Liver (tissue), 3 donors: ENCODE data around the gene AP3M1.

ENCODE experiments used
- CTCF ChIP-seq: fragments of 150-350 bp; IDR thresholded peaks from 2 replicates; pipeline ENCODE4 v1.5.1; 2017; ENCODE audit warnings: improper control_type of control experiment, low read depth, low read length; ENCODE audit not compliant: missing input control
- MAX ChIP-seq: IDR thresholded peaks from 2 replicates; pipeline ENCODE4 v1.6.1; 2016; ENCODE audit warnings: antibody characterized with exemption
- RAD21 ChIP-seq, 2 donors: IDR thresholded peaks; 2 replicates each; pipeline ENCODE4 v1.6.1; 2016; ENCODE audit warnings: antibody characterized with exemption in 2 of 2, mild to moderate bottlenecking in 2 of 2
- SP1 ChIP-seq: IDR thresholded peaks from 2 replicates; pipeline ENCODE4 v1.6.1; 2018; ENCODE audit warnings: antibody characterized with exemption, mild to moderate bottlenecking
- donor health status: healthy.
- donor health status: healthy.

- TF ChIP-seq CTCF (no peak), RAD21 (IDR thresholded peaks at IDR 0.05) (no peak), SP1 (no peak), MAX (no peak)
Observed at GRCh38 chr10:74110120-74110519, 40.5 kb downstream of the AP3M1 start.
